ENCODE data around the gene UGT1A3. TPM values are rescaled to one million over a fixed set of nuclear protein-coding genes. Genes with fewer than 3 reads are reported as not detected.
A peak's percentile ranks its signal among the peaks of the same experiment; 100 is the strongest.

Gene UGT1A3
- total and polyA plus RNA-seq, 8 donors, result 1.3 to 10.7 (median 7.8) TPM; not detected in 4

DNA sequence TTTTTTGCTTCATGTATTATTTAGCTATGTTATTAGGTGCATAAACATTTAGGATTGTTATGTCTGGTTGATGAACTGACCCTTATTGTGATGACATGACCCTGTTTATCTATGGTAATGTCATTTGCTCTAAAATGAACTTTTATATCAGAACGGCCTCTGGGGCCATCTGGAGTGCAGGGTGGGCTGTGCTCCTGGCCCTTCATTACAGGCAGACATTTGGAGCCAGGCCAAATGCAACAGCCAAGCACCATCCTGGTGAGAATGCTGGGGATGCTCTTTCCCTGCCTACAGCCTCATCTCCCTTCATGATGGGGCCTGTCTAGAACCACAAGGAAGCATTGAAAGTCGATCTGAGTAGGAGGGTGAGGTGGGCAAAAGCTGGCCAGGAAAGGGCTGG is 87.5 kb downstream of the UGT1A3 start:
- H3K36me3 ChIP-seq, result no peaks in the 10 kb centered on the region
- H3K4me1 ChIP-seq, result no peaks in the 10 kb centered on the region
- H3K9me3 ChIP-seq, result no peaks in the 10 kb centered on the region
- 51 to 67% (median 61%) methylated on average over 2 of the region's 2 CpGs for WGBS, 5 donors
- intact Hi-C loops (cut with DNase I; ENCODE audit: low total_unique reads), result no loop called here
- H3K4me3 ChIP-seq, result no peak overlapping the region
- DNase-seq, result no peak
- H3K27ac ChIP-seq, result no peak overlapping the region
- peaks cover 0 to 4% (median 0%) of the 10 kb centered on the region in 3 donors for H3K27me3 ChIP-seq
- TF ChIP-seq POLR2A (IDR thresholded peaks at IDR 0.05) (no peak), POLR2AphosphoS5 (IDR thresholded peaks at IDR 0.05) (no peak), EP300 (IDR thresholded peaks at IDR 0.05) (no peak)
- TF ChIP-seq, protein P1, sequence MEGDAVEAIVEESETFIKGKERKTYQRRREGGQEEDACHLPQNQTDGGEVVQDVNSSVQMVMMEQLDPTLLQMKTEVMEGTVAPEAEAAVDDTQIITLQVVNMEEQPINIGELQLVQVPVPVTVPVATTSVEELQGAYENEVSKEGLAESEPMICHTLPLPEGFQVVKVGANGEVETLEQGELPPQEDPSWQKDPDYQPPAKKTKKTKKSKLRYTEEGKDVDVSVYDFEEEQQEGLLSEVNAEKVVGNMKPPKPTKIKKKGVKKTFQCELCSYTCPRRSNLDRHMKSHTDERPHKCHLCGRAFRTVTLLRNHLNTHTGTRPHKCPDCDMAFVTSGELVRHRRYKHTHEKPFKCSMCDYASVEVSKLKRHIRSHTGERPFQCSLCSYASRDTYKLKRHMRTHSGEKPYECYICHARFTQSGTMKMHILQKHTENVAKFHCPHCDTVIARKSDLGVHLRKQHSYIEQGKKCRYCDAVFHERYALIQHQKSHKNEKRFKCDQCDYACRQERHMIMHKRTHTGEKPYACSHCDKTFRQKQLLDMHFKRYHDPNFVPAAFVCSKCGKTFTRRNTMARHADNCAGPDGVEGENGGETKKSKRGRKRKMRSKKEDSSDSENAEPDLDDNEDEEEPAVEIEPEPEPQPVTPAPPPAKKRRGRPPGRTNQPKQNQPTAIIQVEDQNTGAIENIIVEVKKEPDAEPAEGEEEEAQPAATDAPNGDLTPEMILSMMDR (IDR thresholded peaks at IDR 0.05), result no peak

DNA sequence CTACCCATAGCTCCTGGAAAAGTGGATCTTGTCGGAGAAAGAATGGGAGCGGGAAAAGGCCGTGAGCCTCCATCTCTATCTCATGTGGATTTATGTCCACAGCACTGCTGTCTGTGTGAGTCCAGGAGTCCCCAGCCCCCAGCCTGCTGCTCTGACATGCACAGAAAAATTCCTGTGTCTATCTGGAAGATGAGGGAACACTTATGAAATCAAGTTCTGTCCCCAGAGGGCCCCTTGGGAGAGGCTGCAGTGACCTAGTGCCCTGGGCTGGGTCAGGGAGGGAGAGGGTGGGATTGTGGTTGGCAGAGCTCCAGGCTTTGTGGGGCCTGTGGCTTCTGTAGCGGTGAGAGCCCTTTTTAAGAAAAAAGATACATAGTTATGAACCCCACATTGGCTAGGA is 87.9 kb downstream of the UGT1A3 start:
- no peaks in the 10 kb centered on the region for H3K36me3 ChIP-seq
- no peaks in the 10 kb centered on the region for H3K9me3 ChIP-seq
- H3K27ac ChIP-seq, result no peak overlapping the region
- intact Hi-C loops (cut with DNase I; ENCODE audit: low total_unique reads), result no loop called here
- no peaks in the 10 kb centered on the region for H3K4me1 ChIP-seq
- 72 to 78% (median 77%) methylated on average over 4 of the region's 4 CpGs for WGBS, 5 donors
- TF ChIP-seq EP300 (IDR thresholded peaks at IDR 0.05), result no peak
- TF ChIP-seq, protein P1 (IDR thresholded peaks at IDR 0.05), result no peak
- no peak for TF ChIP-seq POLR2A (IDR thresholded peaks at IDR 0.05)
- no peak for TF ChIP-seq POLR2AphosphoS5 (IDR thresholded peaks at IDR 0.05)
- no peak overlapping the region for H3K4me3 ChIP-seq
- DNase-seq, result peak in 1 of 2 donors; percentile 17
- peaks cover 0 to 4% (median 0%) of the 10 kb centered on the region in 3 donors for H3K27me3 ChIP-seq

DNA sequence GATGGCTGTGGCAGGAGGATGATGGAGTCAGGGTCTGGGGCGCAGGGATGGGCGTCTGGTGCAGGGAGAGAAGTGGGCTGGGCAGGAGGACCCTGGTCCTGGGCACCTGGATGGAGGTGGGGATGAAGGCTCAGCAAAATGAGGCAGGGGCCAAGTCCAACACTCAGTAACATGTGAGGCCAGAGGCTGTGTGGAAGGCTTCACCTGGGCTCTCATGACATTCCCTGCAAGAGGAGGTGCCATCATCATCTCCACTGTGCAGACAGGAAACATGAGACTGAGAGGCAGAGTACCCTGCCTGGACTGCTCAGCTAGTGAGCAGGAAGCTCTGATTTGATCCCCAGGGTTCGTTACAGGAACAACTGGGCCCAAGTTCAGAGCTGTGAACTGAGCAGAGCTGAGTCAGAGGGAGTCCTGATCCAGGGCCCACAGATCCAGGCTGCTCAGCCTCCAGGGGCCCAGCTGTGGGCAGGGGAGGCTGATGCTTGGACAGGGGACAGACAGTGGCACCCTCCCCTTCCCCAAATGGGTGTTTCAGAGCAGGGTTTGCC is 88.6 kb downstream of the UGT1A3 start:
- intact Hi-C loops (cut with DNase I; ENCODE audit: low total_unique reads), result no loop called here
- Histone ChIP-seq H3K4me1 (no peaks in the 10 kb centered on the region), H3K27me3 (peaks cover 0 to 4% (median 0%) of the 10 kb centered on the region in 3 donors), H3K36me3 (no peaks in the 10 kb centered on the region), H3K27ac (no peak overlapping the region), H3K4me3 (no peak overlapping the region), H3K9me3 (no peaks in the 10 kb centered on the region)
- DNase-seq, result peak in 1 of 2 donors; percentile 20
- 70 to 83% (median 77%) methylated on average over 3 of the region's 3 CpGs for WGBS, 5 donors
- TF ChIP-seq, protein P1 (IDR thresholded peaks at IDR 0.05), result no peak
- no peak for TF ChIP-seq EP300 (IDR thresholded peaks at IDR 0.05)
- no peak for TF ChIP-seq POLR2AphosphoS5 (IDR thresholded peaks at IDR 0.05)
- no peak for TF ChIP-seq POLR2A (IDR thresholded peaks at IDR 0.05)

DNA sequence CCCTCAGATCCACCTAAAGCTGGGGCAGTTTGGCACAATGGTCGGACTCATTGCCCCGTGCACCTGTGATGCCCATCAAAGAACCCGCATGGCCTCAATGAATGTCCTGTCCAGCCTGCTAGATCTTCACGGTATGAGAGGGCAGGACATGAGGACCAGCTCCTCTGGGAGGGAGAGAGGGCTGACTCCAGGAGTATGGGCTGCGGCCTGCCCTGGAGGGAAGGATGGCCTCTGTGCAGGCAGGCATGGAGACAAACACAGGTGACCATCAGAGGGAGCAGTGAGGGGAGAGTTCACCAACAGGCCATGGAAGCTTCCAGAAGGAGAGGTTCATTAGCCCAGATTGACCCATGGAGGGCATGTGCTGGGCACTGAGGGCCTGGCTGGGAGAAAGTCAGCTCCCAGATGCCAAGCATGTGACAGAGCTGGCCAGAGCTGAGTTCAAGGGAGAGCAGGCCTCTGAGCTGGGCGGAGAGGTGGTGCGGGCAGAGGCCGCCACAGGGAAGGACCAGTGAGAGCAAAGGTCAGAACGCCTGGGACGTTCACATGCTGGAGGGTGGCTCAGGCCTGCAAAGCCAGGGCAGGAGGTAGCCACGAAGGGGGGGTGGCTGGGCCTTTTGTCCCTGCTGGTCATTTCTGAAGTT is 89.3 kb downstream of the UGT1A3 start:
- intact Hi-C loops (cut with DNase I; ENCODE audit: low total_unique reads), result no loop called here
- peak in 1 of 2 donors; percentile 22 for DNase-seq
- 83 to 92% (median 86%) methylated on average over 8 to 11 of the region's 11 CpGs for WGBS, 5 donors
- H3K27ac ChIP-seq, result no peak overlapping the region
- no peaks in the 10 kb centered on the region for H3K4me1 ChIP-seq
- TF ChIP-seq, protein P1 (IDR thresholded peaks at IDR 0.05), result no peak
- TF ChIP-seq POLR2A (IDR thresholded peaks at IDR 0.05) (no peak), EP300 (IDR thresholded peaks at IDR 0.05) (no peak)
- H3K4me3 ChIP-seq, result no peak overlapping the region
- H3K9me3 ChIP-seq, result no peaks in the 10 kb centered on the region
- H3K36me3 ChIP-seq, result no peaks in the 10 kb centered on the region
- H3K27me3 ChIP-seq, result peaks cover 0 to 4% (median 0%) of the 10 kb centered on the region in 3 donors
